ENCODE measurements around the gene NPDC1.

The NPDC1 gene

GRCh38 chr9:137026384-137026783 lies 19.6 kb downstream of the NPDC1 start:
- DNase-seq (ENCODE audit: low read depth in 2 of 2): no peak

DNA sequence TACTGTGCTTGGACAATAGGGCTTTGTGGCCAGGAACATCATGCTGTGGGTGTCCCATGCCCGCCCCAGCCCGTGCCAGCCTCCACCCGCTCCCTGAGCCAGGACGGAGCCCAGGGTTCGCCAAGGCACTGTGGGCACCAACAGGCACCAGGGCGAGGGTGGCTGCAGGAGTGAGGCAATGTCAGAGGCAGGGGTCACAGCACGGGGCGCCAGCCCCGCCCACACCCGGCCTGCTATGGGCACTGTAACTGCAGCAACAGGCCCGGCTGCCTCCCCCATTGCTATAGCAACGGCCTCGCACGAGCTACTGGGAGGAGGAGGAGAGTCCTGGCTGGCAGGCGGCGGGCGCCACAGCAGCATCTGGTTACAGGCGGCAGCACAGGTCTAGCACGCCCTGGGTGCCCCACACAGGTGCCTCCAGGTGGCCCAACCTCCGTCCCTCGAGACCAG lies 20.4 kb downstream of the NPDC1 start:
- no peak for DNase-seq (ENCODE audit: low read depth in 2 of 2)

GRCh38 chr9:137023583-137023991 lies 22.4 kb downstream of the NPDC1 start:
- DNase-seq (ENCODE audit: low read depth in 2 of 2): no peak

DNA sequence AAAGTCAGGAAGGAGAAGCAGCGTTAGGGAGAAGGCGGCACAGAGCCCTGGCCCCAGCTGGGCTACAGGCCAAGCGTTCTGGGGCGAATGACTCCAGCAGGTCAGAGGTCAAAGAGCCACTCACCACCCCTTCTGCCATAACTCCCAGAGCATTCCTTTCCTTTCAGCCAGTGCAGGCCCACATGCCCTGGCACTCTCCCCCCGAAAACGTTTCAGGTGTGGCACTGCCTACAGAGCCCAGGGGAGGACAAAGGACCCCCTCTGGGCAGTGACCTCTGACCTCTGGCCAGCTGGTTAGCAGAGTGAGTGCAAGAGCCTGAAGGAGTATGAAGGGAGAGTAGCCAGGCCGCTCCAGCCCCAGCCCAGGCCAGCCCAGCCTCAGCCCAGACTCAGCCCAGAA lies 22.8 kb downstream of the NPDC1 start:
- DNase-seq (ENCODE audit: low read depth in 2 of 2): no peak

GRCh38 chr9:137022662-137023008 lies 23.3 kb downstream of the NPDC1 start:
- DNase-seq (ENCODE audit: low read depth in 2 of 2): no peak

GRCh38 chr9:137021979-137022661 lies 23.9 kb downstream of the NPDC1 start:
- no peak for DNase-seq (ENCODE audit: low read depth in 2 of 2)

- DNase-seq (ENCODE audit: low read depth in 2 of 2): no peak
These were observed 24.4 kb downstream of the NPDC1 start for GRCh38 chr9:137021568-137021978.

DNA sequence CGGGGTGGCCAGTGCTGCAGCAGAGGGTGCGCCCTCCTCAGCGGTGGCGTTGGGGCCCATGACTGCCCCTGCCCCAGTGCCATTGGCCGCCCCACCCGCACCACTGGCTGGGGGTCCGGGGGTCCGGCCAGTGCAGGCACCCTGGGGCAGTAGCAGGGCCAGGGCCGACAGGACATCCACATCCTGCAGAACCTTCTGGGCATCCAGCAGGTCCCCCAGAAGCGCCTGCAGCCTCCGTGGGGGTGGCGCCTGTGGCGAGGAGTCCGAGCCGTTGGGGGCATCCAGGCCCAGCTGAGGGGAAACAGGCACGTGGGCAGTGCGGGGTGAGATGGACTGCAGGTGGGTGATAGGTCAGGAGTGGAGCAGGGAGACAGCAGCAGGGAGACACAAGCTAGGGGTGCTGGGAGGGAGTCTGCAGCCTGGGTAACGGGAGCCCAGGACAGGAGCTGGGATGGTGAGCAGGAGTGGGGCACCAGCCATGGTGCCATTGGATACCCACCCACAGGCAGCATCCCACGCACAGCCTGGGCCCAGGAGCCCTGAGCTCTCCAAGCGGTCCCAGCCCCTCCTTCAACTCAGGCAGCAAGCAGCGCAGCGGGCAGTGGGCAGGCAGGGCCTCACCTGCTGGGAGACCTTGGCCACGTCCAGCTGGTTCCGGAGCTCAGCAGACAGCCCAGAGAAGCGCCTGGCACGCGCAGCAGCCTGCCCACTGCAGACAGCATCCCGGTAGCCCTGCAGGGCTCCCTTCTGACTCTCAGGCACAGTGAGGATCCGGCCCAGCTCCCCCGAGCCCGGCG lies 25.0 kb downstream of the NPDC1 start:
- no peak for DNase-seq (ENCODE audit: low read depth in 2 of 2)

- DNase-seq (ENCODE audit: low read depth in 2 of 2): no peak
These were observed 25.9 kb downstream of the NPDC1 start for GRCh38 chr9:137019891-137020683.

DNA sequence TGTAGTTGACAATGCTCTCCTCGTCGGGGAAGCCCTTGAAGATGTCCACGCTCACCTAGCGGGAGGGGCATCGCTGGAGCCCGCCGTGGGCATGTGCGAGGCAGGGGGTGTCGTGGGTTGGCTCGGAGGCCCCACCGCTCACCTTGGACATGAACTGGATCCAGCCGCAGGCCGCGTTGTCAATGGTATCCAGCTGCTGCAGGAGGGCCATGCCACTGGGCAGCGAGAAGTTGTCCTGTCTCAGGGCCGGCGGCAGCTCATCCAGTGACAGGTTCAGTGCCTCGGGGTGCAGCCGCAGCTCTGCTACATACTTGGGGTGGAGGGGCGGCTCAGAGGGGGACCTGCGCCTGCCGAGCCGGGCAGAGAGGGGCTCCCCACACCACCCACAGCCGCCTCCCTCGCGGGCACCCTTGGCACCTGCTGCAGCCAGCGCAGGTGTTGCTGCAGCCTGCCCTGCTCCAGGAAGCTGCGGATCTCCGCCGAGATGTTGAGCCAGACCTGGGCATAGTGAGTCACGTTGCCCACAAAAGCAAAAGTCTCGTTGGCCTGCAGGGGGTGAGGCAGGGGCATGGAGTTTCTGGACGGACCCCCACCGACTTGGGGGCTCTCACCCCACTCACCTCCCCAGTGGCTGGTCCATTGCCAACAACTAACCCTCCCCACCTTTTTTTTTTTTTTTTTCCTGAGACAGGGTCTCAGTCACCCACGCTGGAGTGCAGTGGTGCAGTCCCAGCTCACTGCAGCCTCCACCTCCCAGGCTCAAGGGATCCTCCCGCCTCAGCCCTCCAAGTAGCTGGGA lies 27.0 kb downstream of the NPDC1 start:
- DNase-seq (ENCODE audit: low read depth in 2 of 2): no peak

DNA sequence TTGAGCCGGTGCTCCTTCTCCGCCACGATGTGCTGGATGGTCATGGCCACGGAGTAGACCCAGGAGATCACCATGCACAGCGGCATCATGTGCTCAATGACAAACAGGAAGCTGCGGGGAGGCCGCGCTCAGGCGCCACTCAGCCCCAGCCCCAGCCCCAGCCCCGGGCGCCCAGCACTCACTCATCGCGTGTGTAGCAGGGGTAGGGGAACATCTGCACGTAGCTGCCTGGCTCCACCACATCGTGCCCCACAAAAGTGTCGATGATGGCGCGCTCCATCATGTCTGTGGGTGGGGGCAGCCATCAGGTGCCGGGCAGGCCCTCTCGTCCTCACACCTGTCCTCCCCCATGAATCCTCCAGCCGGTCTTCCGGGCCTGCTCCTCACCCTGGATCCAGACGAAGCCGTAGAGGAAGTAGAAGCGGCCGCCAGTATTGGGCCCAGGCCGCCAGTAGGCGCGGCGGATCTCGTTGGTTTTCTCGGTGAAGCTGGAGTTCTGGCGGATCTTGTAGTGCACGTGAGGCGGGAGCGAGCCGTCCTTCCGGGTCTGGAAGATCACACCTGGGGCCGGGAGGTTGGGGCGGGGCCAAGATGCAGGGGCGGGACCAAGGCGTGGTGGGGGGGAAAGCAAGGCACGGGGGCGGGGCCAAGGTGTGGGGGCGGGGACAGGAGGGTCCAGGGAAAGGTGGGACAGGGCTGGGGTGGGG lies 28.0 kb downstream of the NPDC1 start:
- DNase-seq (ENCODE audit: low read depth in 2 of 2): no peak

DNA sequence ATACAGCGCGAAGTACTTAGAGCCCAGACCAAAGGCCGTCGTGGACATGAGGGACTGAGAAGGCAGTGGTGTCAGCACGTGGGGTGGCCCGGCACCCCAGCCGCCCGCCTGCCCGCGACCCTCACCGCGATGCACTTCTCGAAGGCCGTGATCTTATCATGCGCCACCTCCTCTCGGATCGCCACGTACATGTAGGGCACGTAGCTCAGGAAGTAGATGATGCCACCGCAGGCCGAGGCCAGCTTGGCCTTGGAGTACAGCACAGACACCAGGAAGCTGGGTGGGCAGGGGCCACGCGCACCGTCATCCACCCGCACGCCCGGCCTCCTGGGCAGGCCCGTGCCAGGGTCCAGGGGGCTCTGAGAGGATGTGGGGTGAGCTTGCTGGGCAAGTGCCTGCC lies 28.9 kb downstream of the NPDC1 start:
- DNase-seq (ENCODE audit: low read depth in 2 of 2): no peak

DNA sequence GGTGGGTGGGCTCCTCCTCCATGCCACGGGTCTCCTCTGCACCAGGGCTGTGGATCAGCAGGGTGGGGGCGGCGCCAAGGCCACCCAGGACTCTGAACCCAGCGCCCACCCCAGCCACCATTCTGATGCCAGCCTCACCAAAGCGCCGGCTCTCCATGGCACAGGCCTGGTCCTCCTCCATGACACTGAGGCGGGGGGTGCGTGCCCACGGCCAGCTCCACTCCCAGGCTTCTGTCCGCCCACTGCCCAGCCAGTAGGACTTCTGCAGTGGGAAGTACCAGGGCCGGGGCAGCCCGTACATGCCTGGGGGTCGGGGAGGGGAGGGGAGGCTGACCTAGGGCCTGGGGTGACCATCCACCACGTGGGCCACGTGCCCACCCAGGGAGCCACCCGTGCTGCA lies 29.5 kb downstream of the NPDC1 start:
- no peak for DNase-seq (ENCODE audit: low read depth in 2 of 2)

- no peak for DNase-seq (ENCODE audit: low read depth in 2 of 2)
These were observed 30.0 kb downstream of the NPDC1 start for GRCh38 chr9:137015976-137016375.

DNA sequence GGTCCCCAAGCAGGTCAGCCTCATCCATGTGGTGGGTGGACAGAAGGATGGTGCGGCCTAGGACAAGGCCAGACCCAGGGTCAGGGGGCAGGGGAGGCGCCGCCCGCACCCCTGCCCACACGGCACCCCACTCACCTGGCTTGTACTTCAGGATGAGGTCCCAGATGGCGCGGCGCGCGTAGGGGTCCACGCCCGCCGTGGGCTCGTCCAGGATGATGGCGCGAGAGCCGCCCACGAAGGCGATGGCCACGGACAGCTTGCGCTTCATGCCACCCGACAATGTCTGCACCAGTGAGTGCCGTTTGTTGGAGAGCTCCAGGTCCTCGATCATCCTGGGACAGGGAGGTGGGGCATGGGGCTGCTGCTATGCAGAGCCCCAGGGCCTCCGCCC lies 30.4 kb downstream of the NPDC1 start:
- no peak for DNase-seq (ENCODE audit: low read depth in 2 of 2)

GRCh38 chr9:137014776-137015539 lies 31.0 kb downstream of the NPDC1 start:
- no peak for DNase-seq (ENCODE audit: low read depth in 2 of 2)

DNA sequence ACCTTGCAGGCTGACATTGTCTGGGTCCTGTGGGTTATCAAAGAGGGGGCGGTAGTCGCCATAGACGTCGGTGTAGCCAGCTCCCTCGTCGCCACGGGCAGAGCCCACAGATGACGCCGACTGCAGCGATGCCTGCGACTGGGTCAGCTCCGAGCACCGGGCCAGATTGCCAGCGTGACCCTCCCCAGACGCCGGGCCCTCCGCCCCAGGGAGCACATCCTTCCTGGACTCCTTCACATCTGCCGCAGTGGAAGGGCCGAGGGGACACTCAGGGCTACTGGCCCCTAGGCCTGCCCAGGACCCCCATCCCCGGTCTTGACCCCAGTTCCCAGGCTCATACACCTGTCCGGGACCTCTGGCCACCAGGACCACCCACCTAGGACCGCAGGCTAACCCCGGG lies 31.8 kb downstream of the NPDC1 start:
- DNase-seq (ENCODE audit: low read depth in 2 of 2): no peak

GRCh38 chr9:137013571-137013940 lies 32.4 kb downstream of the NPDC1 start:
- DNase-seq (ENCODE audit: low read depth in 2 of 2): no peak

DNA sequence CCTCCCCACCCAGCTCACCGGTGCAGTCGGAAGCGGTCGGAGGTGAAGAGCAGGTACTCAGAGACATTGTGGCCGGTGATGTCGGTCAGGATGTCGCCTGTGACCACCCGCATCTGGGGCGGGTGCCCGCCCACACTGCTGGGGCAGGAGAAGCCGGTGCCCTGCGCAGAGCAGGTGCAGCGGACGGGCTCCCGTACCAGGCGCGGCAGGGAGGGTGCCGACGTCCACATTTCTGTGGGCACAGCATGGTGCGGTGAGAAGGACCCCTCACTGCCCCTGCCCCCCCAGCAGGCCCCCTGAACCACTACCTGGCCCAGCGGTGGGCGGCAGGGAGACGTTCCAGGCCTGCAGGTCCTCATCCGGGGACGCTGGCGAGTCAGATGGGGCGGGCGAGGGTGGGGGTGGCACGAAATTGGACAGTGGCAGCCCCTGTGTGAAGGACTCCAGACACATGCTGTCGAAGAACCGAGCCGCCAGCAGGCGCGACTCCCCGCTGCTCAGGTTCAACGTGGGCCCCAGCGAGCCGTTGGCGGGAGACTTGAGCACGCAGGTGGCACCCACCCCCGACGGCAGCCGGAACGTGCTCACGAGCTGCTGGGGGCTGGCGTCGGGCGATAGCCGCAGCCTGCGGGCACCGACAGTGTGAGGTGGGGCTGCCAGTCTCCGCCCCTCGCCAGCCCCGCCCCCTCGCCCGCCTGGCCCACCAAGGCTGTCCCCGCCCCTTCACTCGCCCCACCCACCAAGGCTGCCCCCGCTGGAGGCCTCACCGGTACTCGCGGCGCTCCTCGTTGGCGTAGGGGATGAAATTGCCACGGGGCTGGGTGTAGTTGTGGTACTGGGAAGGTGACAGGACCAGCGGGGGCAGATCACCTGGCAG lies 33.0 kb downstream of the NPDC1 start:
- no peak for DNase-seq (ENCODE audit: low read depth in 2 of 2)
